Mesodermal cell (in vitro differentiated cells): Measurements from ENCODE around the gene INTS4.
A peak's percentile ranks its signal among the peaks of the same experiment; 100 is the strongest.
"Not testable (repeated sequence)": the region's sequence is repeated elsewhere in the genome, so short reads cannot be mapped to it uniquely, and the experiment has no call there.

Source experiments
- H3K27ac ChIP-seq: 2 replicates; pipeline ENCODE4 v1.7.0; 2013; ENCODE audit warnings: mild to moderate bottlenecking, low read depth, low read length, moderate library complexity; ENCODE audit not compliant: severe bottlenecking
- H3K36me3 ChIP-seq: 2 replicates; pipeline ENCODE4 v1.7.1; 2013; ENCODE audit warnings: mild to moderate bottlenecking, low read length, moderate library complexity; ENCODE audit not compliant: control insufficient read depth, insufficient read depth
- H3K4me1 ChIP-seq: one replicate; pipeline ENCODE4 v1.7.1; 2013; ENCODE audit warnings: mild to moderate bottlenecking, low read length; ENCODE audit not compliant: insufficient read depth, control insufficient read depth, poor library complexity, severe bottlenecking
- H3K4me3 ChIP-seq: 2 replicates; pipeline ENCODE4 v1.7.0; 2013; ENCODE audit warnings: low read length, control low read depth, mild to moderate bottlenecking; ENCODE audit not compliant: insufficient read depth, poor library complexity, severe bottlenecking; ENCODE audit errors: extremely low read depth
- H3K9me3 ChIP-seq: 2 replicates; pipeline ENCODE4 v1.7.1; 2013; ENCODE audit warnings: mild to moderate bottlenecking, low read length, moderate library complexity; ENCODE audit not compliant: control insufficient read depth
- WGBS, 2 experiments: methylation state at CpG; one replicate each; pipeline ENCODE4 v1.1.5; 2013; ENCODE audit warnings: missing lambda C conversion rate in 2 of 2; ENCODE audit not compliant: insufficient coverage in 2 of 2; 5-methylcytosine and 5-hydroxymethylcytosine counted together

Gene INTS4

DNA sequence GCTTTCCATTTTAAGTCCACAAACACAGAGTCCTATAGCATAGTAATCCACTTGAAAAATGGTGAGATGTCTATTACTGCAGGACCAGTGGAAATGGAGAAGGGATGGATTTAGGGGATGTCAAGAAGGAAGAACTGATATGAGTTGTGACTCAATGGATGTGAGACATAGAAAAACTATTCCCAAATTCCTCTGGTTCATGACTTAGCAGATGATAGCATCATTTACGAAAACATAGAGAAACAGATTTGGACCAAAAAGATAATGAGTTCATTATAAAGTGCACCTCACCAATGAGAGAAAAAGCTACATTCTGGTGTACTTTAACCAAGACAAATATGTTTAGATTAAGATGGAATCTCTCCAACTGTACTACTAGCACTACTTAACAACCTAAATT, 51.2 kb downstream of the INTS4 start:
- H3K27ac ChIP-seq, H3K9me3 ChIP-seq, H3K4me1 ChIP-seq, H3K4me3 ChIP-seq: not testable (repeated sequence)
- peaks cover 17% of the 10 kb centered on the region for H3K36me3 ChIP-seq
- WGBS, 2 experiments, result no CpG with 5 or more reads among the region's 1 CpG

GRCh38 chr11:77942465-77942864, 52.0 kb downstream of the INTS4 start:
- H3K36me3 ChIP-seq, result peaks cover 14% of the 10 kb centered on the region
- H3K4me3 ChIP-seq, H3K9me3 ChIP-seq: not testable (repeated sequence)

GRCh38 chr11:77933596-77933995, 60.9 kb downstream of the INTS4 start:
- WGBS, 2 experiments, result 97 to 100% methylated on average over 1 to 21 of the region's 24 CpGs
- not testable (repeated sequence) for H3K4me1 ChIP-seq

More at GRCh38 chr11:77942465-77942864, 52.0 kb downstream of the INTS4 start:
- H3K27ac ChIP-seq, H3K4me1 ChIP-seq: not testable (repeated sequence)

GRCh38 chr11:77930334-77931208, 63.9 kb downstream of the INTS4 start:
- not testable (repeated sequence) for H3K4me1 ChIP-seq, H3K4me3 ChIP-seq, H3K27ac ChIP-seq, H3K9me3 ChIP-seq
- WGBS, 2 experiments, result no CpG with 5 or more reads among the region's 3 CpGs
- H3K36me3 ChIP-seq, result peaks cover 23% of the 10 kb centered on the region

More at GRCh38 chr11:77933596-77933995, 60.9 kb downstream of the INTS4 start:
- not testable (repeated sequence) for H3K27ac ChIP-seq, H3K9me3 ChIP-seq, H3K4me3 ChIP-seq
- peaks cover 18% of the 10 kb centered on the region for H3K36me3 ChIP-seq

DNA sequence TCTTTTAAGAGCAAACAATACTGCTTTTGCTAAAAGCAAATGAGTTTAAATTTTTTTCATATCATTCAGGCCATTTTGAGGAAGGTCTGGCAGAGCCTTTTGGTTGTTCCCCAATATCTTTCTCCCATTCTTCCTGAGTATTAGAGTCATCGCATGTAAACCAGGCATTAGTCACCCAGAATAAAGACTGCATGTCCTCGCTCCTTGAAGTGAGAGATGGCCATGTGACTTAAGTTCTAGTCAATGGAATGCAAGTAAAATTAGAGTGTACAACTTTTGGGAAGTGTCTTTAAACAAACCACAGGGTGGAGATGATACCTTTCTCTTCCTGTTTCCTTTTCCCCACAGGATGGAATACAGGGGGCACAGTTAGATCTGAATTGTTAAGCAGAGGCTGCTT, 76.8 kb downstream of the INTS4 start:
- H3K4me1 ChIP-seq, H3K4me3 ChIP-seq, H3K27ac ChIP-seq, H3K36me3 ChIP-seq, H3K9me3 ChIP-seq: not testable (repeated sequence)
- no CpG with 5 or more reads among the region's 2 CpGs for WGBS, 2 experiments

DNA sequence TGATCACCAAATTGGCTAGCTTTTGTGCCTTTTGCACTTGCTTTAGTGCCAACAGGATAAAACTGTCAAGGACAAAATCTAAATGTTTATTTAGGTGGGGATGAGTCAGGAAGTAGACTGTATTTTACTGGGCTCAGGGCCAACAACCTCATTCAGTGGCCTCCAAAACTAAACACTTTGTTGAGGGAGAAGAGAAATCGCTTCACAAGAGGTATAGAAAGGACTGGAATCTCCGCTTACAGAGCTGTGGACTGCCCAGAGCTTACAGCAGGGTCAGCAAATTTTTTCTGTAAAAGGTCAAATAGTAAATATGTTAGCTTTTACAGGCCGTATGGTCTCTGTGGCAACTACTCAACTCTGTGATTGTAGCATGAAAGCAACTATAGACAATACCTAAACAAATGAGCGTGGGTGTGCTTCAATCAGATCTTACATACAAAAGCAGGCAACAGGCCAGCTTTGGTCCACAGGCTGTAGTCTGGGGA, 80.1 kb downstream of the INTS4 start:
- not testable (repeated sequence) for H3K4me1 ChIP-seq, H3K4me3 ChIP-seq, H3K9me3 ChIP-seq
- Histone ChIP-seq H3K36me3 (peaks cover 12% of the 10 kb centered on the region), H3K27ac (peak overlapping the region; percentile 45)
- 91 to 93% methylated on average over 2 to 4 of the region's 4 CpGs for WGBS, 2 experiments

DNA sequence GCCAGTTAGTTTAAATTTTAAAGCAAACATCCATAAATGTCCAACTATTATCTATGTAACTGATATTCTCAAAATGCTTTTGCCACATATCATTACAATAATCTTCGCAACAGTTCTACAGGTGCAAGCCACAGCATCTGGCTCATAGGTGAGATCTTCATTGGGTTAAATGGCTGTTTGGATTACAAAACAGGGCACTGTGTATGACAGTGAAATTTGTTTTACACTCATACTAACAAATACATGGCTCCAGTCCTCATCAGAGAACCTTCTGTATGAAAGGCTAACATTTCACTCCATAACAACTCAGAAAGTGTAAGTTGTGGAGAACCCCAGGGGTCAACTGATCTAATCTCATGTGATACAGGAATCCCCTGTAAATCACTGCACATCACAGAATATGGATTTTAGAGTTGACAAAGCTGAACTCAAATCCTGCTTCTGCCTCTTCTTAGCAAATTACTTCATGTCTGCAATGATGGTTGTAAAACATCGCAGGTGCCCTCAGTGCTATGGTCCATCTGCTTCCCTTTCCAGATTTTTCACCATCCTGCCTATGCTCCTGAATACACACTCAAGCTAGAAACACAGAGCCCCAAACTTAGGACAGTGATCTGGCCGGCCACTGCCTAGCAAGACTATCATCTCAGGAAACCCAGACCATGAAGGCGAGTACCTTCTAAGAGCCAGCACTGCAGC, 80.7 kb downstream of the INTS4 start:
- not testable (repeated sequence) for H3K4me1 ChIP-seq, H3K9me3 ChIP-seq, H3K4me3 ChIP-seq, H3K27ac ChIP-seq
- H3K36me3 ChIP-seq, result peaks cover 13% of the 10 kb centered on the region
- WGBS, 2 experiments, result no CpG with 5 or more reads among the region's 4 CpGs

GRCh38 chr11:77910828-77911227, 83.6 kb downstream of the INTS4 start:
- not testable (repeated sequence) for H3K9me3 ChIP-seq, H3K4me3 ChIP-seq, H3K4me1 ChIP-seq, H3K27ac ChIP-seq
- H3K36me3 ChIP-seq, result peaks cover 23% of the 10 kb centered on the region
- WGBS, 2 experiments, result 100% methylated on average over 2 of the region's 6 CpGs; no CpG with 5 or more reads in 1 of the 2 experiments

- Histone ChIP-seq H3K27ac (peak overlapping the region; percentile 12), H3K9me3 (no peaks in the 10 kb centered on the region), H3K4me3 (no peak overlapping the region), H3K36me3 (peaks cover 32% of the 10 kb centered on the region), H3K4me1 (no peaks in the 10 kb centered on the region)
- WGBS, 2 experiments, result 88% methylated on average over 1 of the region's 2 CpGs; no CpG with 5 or more reads in 1 of the 2 experiments
Measured at GRCh38 chr11:77909277-77909676, 85.2 kb downstream of the INTS4 start.

DNA sequence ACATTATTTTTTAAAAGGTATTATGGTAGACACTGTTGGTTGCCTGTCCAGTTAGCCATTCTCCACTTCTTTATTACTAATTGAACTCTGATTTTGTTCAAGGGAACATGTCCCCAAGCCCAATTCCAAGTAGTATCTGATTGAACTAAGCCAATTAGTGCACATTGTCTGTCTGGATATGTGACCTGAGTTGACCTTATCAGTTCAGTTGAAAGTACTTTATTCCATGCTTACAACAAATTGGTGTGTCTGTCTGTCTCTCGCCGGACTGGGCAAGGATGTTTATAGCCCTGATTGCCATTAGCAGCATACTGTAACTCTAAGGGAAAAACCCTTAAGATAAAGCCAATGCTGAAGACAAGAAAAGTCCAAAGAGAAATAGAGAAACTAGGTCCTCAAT, 85.6 kb downstream of the INTS4 start:
- no peak overlapping the region for H3K4me3 ChIP-seq
- WGBS, 2 experiments, result 100% methylated on average over 2 of the region's 2 CpGs; no CpG with 5 or more reads in 1 of the 2 experiments
- H3K36me3 ChIP-seq, result peaks cover 32% of the 10 kb centered on the region
- peak overlapping the region; percentile 12 for H3K27ac ChIP-seq
- no peaks in the 10 kb centered on the region for H3K9me3 ChIP-seq
- H3K4me1 ChIP-seq, result no peaks in the 10 kb centered on the region

GRCh38 chr11:77894949-77895348, 99.5 kb downstream of the INTS4 start:
- no CpG with 5 or more reads among the region's 1 CpG for WGBS, 2 experiments

More at GRCh38 chr11:77894949-77895348, 99.5 kb downstream of the INTS4 start:
- H3K27ac ChIP-seq, H3K4me3 ChIP-seq, H3K9me3 ChIP-seq, H3K4me1 ChIP-seq: not testable (repeated sequence)
- peaks cover 18% of the 10 kb centered on the region for H3K36me3 ChIP-seq
